ENCODE data around the gene TUBB3.

Gene TUBB3

GRCh38 chr16:89880477-89881367, 42.4 kb upstream of the TUBB3 start:
- peaks cover 12% of the 10 kb centered on the region for H3F3A ChIP-seq (ENCODE audit: insufficient read depth, low read length)
- H3K36me3 ChIP-seq (replicated peaks; ENCODE audit: insufficient read depth, low read length), result no peaks in the 10 kb centered on the region
- H3K27me3 ChIP-seq (replicated peaks; ENCODE audit: insufficient read depth, low read length), result no peaks in the 10 kb centered on the region
- H3K4me2 ChIP-seq (ENCODE audit: low read depth, low read length), result peak overlapping the region; percentile 45; the same call in 1 of the 2 replicates
- peak overlapping the region; percentile 67; the same call in 1 of the 2 replicates for H3K27ac ChIP-seq (ENCODE audit: low read length)
- no peaks in the 10 kb centered on the region for H4K20me1 ChIP-seq (ENCODE audit: insufficient read depth, low read length)
- no peak overlapping the region for H3K9ac ChIP-seq (ENCODE audit: low read length)
- H3K79me2 ChIP-seq (ENCODE audit: low read length), result peaks cover 63% of the 10 kb centered on the region
- no peak overlapping the region for H3K4me3 ChIP-seq (ENCODE audit: low read length)
- H2AFZ ChIP-seq (ENCODE audit: low read length), result no peak overlapping the region
- H3K4me1 ChIP-seq (ENCODE audit: low read length), result peaks cover 10% of the 10 kb centered on the region
- peak; percentile 67 for DNase-seq
- TF ChIP-seq EZH2phosphoT487 (IDR thresholded peaks at IDR 0.05; ENCODE audit: low read length) (no peak), EZH2 (optimal IDR thresholded peaks at IDR 0.05; ENCODE audit: low read depth, low read length) (no peak)
- TF ChIP-seq, protein P1, sequence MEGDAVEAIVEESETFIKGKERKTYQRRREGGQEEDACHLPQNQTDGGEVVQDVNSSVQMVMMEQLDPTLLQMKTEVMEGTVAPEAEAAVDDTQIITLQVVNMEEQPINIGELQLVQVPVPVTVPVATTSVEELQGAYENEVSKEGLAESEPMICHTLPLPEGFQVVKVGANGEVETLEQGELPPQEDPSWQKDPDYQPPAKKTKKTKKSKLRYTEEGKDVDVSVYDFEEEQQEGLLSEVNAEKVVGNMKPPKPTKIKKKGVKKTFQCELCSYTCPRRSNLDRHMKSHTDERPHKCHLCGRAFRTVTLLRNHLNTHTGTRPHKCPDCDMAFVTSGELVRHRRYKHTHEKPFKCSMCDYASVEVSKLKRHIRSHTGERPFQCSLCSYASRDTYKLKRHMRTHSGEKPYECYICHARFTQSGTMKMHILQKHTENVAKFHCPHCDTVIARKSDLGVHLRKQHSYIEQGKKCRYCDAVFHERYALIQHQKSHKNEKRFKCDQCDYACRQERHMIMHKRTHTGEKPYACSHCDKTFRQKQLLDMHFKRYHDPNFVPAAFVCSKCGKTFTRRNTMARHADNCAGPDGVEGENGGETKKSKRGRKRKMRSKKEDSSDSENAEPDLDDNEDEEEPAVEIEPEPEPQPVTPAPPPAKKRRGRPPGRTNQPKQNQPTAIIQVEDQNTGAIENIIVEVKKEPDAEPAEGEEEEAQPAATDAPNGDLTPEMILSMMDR (IDR thresholded peaks at IDR 0.05; ENCODE audit: low read length), result no peak
- no peaks in the 10 kb centered on the region for H3K9me3 ChIP-seq (replicated peaks; ENCODE audit: insufficient read depth, low read length)
- H3K9me2 ChIP-seq (replicated peaks; ENCODE audit: insufficient read depth, low read length), result no peaks in the 10 kb centered on the region

DNA sequence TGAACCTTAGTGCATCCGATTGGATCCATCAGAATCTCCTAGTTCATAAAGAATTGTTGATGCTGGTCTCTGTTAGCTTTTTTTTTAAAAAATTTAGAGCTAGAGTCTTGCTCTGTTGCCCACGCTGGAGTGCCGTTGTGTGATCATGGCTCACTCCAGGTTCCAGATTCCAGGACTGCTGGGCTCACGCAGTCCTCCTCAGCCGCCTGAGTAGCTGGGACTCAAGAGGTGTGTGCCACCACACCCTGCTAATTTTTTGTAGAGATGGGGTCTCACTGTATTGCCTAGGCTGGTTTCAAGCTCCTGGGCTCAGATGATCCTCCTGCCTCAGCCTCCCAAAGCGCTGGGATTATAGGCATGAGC, 41.8 kb upstream of the TUBB3 start:
- TF ChIP-seq, protein P1 (IDR thresholded peaks at IDR 0.05; ENCODE audit: low read length), result no peak
- TF ChIP-seq EZH2 (optimal IDR thresholded peaks at IDR 0.05; ENCODE audit: low read depth, low read length) (no peak), EZH2phosphoT487 (IDR thresholded peaks at IDR 0.05; ENCODE audit: low read length) (no peak)
- H3K27ac ChIP-seq (ENCODE audit: low read length), result peak overlapping the region; percentile 67; the same call in 1 of the 2 replicates
- H4K20me1 ChIP-seq (ENCODE audit: insufficient read depth, low read length), result no peaks in the 10 kb centered on the region
- no peaks in the 10 kb centered on the region for H3K27me3 ChIP-seq (replicated peaks; ENCODE audit: insufficient read depth, low read length)
- peaks cover 10% of the 10 kb centered on the region for H3K4me1 ChIP-seq (ENCODE audit: low read length)
- H3K4me2 ChIP-seq (ENCODE audit: low read depth, low read length), result peak overlapping the region; percentile 45; the same call in 1 of the 2 replicates
- no peak overlapping the region for H2AFZ ChIP-seq (ENCODE audit: low read length)
- H3K9me2 ChIP-seq (replicated peaks; ENCODE audit: insufficient read depth, low read length), result no peaks in the 10 kb centered on the region
- peaks cover 12% of the 10 kb centered on the region for H3F3A ChIP-seq (ENCODE audit: insufficient read depth, low read length)
- H3K9me3 ChIP-seq (replicated peaks; ENCODE audit: insufficient read depth, low read length), result no peaks in the 10 kb centered on the region
- no peak for DNase-seq
- H3K36me3 ChIP-seq (replicated peaks; ENCODE audit: insufficient read depth, low read length), result no peaks in the 10 kb centered on the region
- no peak overlapping the region for H3K4me3 ChIP-seq (ENCODE audit: low read length)
- no peak overlapping the region for H3K9ac ChIP-seq (ENCODE audit: low read length)
- H3K79me2 ChIP-seq (ENCODE audit: low read length), result peaks cover 57% of the 10 kb centered on the region

GRCh38 chr16:89883346-89884040, 39.6 kb upstream of the TUBB3 start:
- H3K27me3 ChIP-seq (replicated peaks; ENCODE audit: insufficient read depth, low read length), result no peaks in the 10 kb centered on the region
- H3F3A ChIP-seq (ENCODE audit: insufficient read depth, low read length), result peaks cover 12% of the 10 kb centered on the region
- no peaks in the 10 kb centered on the region for H3K36me3 ChIP-seq (replicated peaks; ENCODE audit: insufficient read depth, low read length)
- no peaks in the 10 kb centered on the region for H3K9me2 ChIP-seq (replicated peaks; ENCODE audit: insufficient read depth, low read length)
- H3K9me3 ChIP-seq (replicated peaks; ENCODE audit: insufficient read depth, low read length), result no peaks in the 10 kb centered on the region
- no peak for DNase-seq
- H3K9ac ChIP-seq (ENCODE audit: low read length), result no peak overlapping the region
- peaks cover 40% of the 10 kb centered on the region for H3K79me2 ChIP-seq (ENCODE audit: low read length)
- H3K4me2 ChIP-seq (ENCODE audit: low read depth, low read length), result no peak overlapping the region
- no peak overlapping the region for H3K27ac ChIP-seq (ENCODE audit: low read length)
- no peak overlapping the region for H2AFZ ChIP-seq (ENCODE audit: low read length)
- H3K4me3 ChIP-seq (ENCODE audit: low read length), result no peak overlapping the region
- no peaks in the 10 kb centered on the region for H4K20me1 ChIP-seq (ENCODE audit: insufficient read depth, low read length)
- H3K4me1 ChIP-seq (ENCODE audit: low read length), result peaks cover 10% of the 10 kb centered on the region
- TF ChIP-seq EZH2phosphoT487 (IDR thresholded peaks at IDR 0.05; ENCODE audit: low read length) (no peak), EZH2 (optimal IDR thresholded peaks at IDR 0.05; ENCODE audit: low read depth, low read length) (no peak)
- TF ChIP-seq, protein P1 (IDR thresholded peaks at IDR 0.05; ENCODE audit: low read length), result no peak
